H1 (cell line): ENCODE measurements around the gene DBNDD2. TPM values are rescaled to one million over a fixed set of nuclear protein-coding genes. Genes with fewer than 3 reads are reported as not detected.

Experiments
- CTCF ChIA-PET: fragments of 300-600 bp; sonication (Branson Sonifier 250); formaldehyde crosslinking; loops from one replicate; lab custom pipeline; 2021; ENCODE audit not compliant: partially characterized antibody; lab: Charles Lee
- POLR2A ChIA-PET: fragments of 300-600 bp; sonication (Branson Sonifier 250); formaldehyde crosslinking; loops from one replicate; lab custom pipeline; 2021; ENCODE audit warnings: inconsistent platforms; ENCODE audit not compliant: partially characterized antibody; lab: Charles Lee
- DNase-seq, 2 experiments: peaks; one replicate each; pipeline versions ENCODE4 v3.0.0 to v3.0.0-alpha.2; 2010 to 2022; ENCODE audit warnings: low spot score in 2 of 2, low read depth in 1 of 2, mixed read lengths in 1 of 2
- FAIRE-seq: peaks from 2 replicates; lab custom pipeline; 2011; peaks lifted over from hg19 to GRCh38; lab: Jason Lieb, UNC
- H2AFZ ChIP-seq: 2 replicates; pipeline ENCODE4 v1.8.1; 2012; ENCODE audit warnings: low read length, inconsistent platforms
- H2AK5ac ChIP-seq: 2 replicates; pipeline ENCODE4 v1.6.1; 2013; ENCODE audit warnings: low read depth, low read length
- H2BK120ac ChIP-seq: replicated peaks from 2 replicates; pipeline ENCODE3; 2013; ENCODE audit warnings: low read depth, low read length, inconsistent platforms
- H2BK12ac ChIP-seq: 2 replicates; pipeline ENCODE4 v1.6.1; 2013; ENCODE audit warnings: low read depth, low read length
- H2BK15ac ChIP-seq: 2 replicates; pipeline ENCODE4 v1.6.1; 2013; ENCODE audit warnings: low read length
- H2BK20ac ChIP-seq: 2 replicates; pipeline ENCODE4 v1.6.1; 2013; ENCODE audit warnings: low read length
- H2BK5ac ChIP-seq: 2 replicates; pipeline ENCODE4 v1.6.1; 2013; ENCODE audit warnings: low read depth, low read length
- H3K14ac ChIP-seq: 2 replicates; pipeline ENCODE4 v1.6.1; 2013; ENCODE audit warnings: inconsistent platforms; ENCODE audit not compliant: insufficient read length
- H3K18ac ChIP-seq: 2 replicates; pipeline ENCODE4 v1.6.1; 2013; ENCODE audit warnings: low read length; ENCODE audit errors: extremely low read depth
- H3K23ac ChIP-seq: 2 replicates; pipeline ENCODE4 v1.6.1; 2013; ENCODE audit warnings: inconsistent platforms; ENCODE audit not compliant: insufficient read length
- H3K23me2 ChIP-seq: 2 replicates; pipeline ENCODE4 v1.6.1; 2013; ENCODE audit warnings: low read depth, low read length
- H3K27ac ChIP-seq: 2 replicates; pipeline ENCODE4 v1.6.1; 2011; ENCODE audit warnings: low read depth, low read length, inconsistent platforms
- H3K27me3 ChIP-seq, 4 experiments: replicated peaks in 1 of 4; 1 replicate in 1 of 4; 2 replicates in 3 of 4; pipeline versions ENCODE4 v1.6.1 to v1.8.1; 2011 to 2013; ENCODE audit warnings: low read length in 3 of 4, mild to moderate bottlenecking in 3 of 4, inconsistent platforms in 2 of 4, mixed read lengths in 2 of 4, moderate library complexity in 1 of 4; ENCODE audit not compliant: control insufficient read depth in 3 of 4, insufficient read depth in 3 of 4; ENCODE audit errors: extremely low read depth in 1 of 4
- H3K36me3 ChIP-seq, 4 experiments: 2 replicates each; pipeline versions ENCODE4 v1.6.1 to v1.8.1; 2011 to 2013; ENCODE audit warnings: mild to moderate bottlenecking in 4 of 4, low read length in 3 of 4, moderate library complexity in 2 of 4, control low read depth in 1 of 4, inconsistent platforms in 1 of 4; ENCODE audit not compliant: insufficient read depth in 4 of 4, control insufficient read depth in 2 of 4
- H3K4ac ChIP-seq: replicated peaks from 2 replicates; pipeline ENCODE3; 2013; ENCODE audit warnings: low read length, low read depth, mixed read lengths, inconsistent platforms; ENCODE audit not compliant: insufficient read length
- H3K4me1 ChIP-seq, 4 experiments: replicated peaks in 1 of 4; 1 replicate in 1 of 4; 2 replicates in 3 of 4; pipeline versions ENCODE4 v1.6.1 to v1.8.1; 2011 to 2013; ENCODE audit warnings: low read length in 3 of 4, inconsistent platforms in 2 of 4, mixed read lengths in 1 of 4; ENCODE audit not compliant: insufficient read depth in 4 of 4, control insufficient read depth in 3 of 4
- H3K4me2 ChIP-seq, 2 experiments: 2 replicates each; pipeline versions ENCODE4 v1.6.1 to v1.8.1; 2011 to 2013; ENCODE audit warnings: low read depth in 2 of 2, low read length in 2 of 2, control low read depth in 1 of 2, inconsistent platforms in 1 of 2, mild to moderate bottlenecking in 1 of 2; ENCODE audit not compliant: insufficient read depth in 1 of 2
- H3K4me3 ChIP-seq, 4 experiments: fragments of 200-600, 300-600 bp in 1 of 4; sonication (generic), shearing (Covaris generic), sonication (Bioruptor Twin) in 1 of 4; 2 replicates each; pipeline versions ENCODE4 v1.5.1 to v1.8.1; 2011 to 2016; ENCODE audit warnings: low read length in 4 of 4, low read depth in 3 of 4, control low read depth in 2 of 4, inconsistent platforms in 2 of 4, mild to moderate bottlenecking in 2 of 4, mixed read lengths in 1 of 4, moderate library complexity in 1 of 4; ENCODE audit not compliant: insufficient read depth in 2 of 4; ENCODE audit errors: extremely low read depth in 1 of 4
- H3K56ac ChIP-seq: replicated peaks from 2 replicates; pipeline ENCODE3; 2013; ENCODE audit warnings: low read depth, mild to moderate bottlenecking, mixed read lengths, low read length, inconsistent platforms; ENCODE audit not compliant: insufficient read length
- H3K79me1 ChIP-seq: 2 replicates; pipeline ENCODE4 v1.6.1; 2013; ENCODE audit warnings: low read depth, low read length, control low read depth
- H3K79me2 ChIP-seq, 2 experiments: 2 replicates each; pipeline versions ENCODE4 v1.6.1 to v1.8.1; 2012 to 2013; ENCODE audit warnings: low read length in 2 of 2, mild to moderate bottlenecking in 2 of 2, inconsistent platforms in 1 of 2; ENCODE audit not compliant: insufficient read depth in 2 of 2, control insufficient read depth in 1 of 2
- H3K9ac ChIP-seq, 4 experiments: replicated peaks in 1 of 4; 1 replicate in 1 of 4; 2 replicates in 3 of 4; pipeline versions ENCODE4 v1.6.1 to v1.8.1; 2011 to 2013; ENCODE audit warnings: low read depth in 3 of 4, low read length in 3 of 4, control low read depth in 2 of 4, mild to moderate bottlenecking in 2 of 4, moderate library complexity in 2 of 4, inconsistent platforms in 1 of 4; ENCODE audit errors: extremely low read depth in 1 of 4
- H3K9me3 ChIP-seq, 2 experiments: 2 replicates each; pipeline versions ENCODE4 v1.6.1 to v1.8.1; 2012 to 2013; ENCODE audit warnings: mild to moderate bottlenecking in 2 of 2, moderate library complexity in 2 of 2, control low read depth in 1 of 2, inconsistent platforms in 1 of 2, low read depth in 1 of 2, low read length in 1 of 2, mixed read lengths in 1 of 2; ENCODE audit not compliant: insufficient read depth in 2 of 2
- H4K20me1 ChIP-seq, 2 experiments: replicated peaks in 1 of 2; 2 replicates each; pipeline versions ENCODE3 to v1.8.1; 2011 to 2013; ENCODE audit warnings: inconsistent platforms in 2 of 2, low read length in 2 of 2, mild to moderate bottlenecking in 1 of 2; ENCODE audit not compliant: insufficient read depth in 2 of 2, control insufficient read depth in 1 of 2
- H4K5ac ChIP-seq: 2 replicates; pipeline ENCODE4 v1.6.1; 2013; ENCODE audit warnings: low read length, low read depth, mixed read lengths, inconsistent platforms; ENCODE audit not compliant: insufficient read length
- H4K8ac ChIP-seq: 2 replicates; pipeline ENCODE4 v1.8.0; 2013; ENCODE audit warnings: mild to moderate bottlenecking, moderate library complexity, low read length, inconsistent platforms; ENCODE audit not compliant: insufficient read depth; ENCODE audit errors: extremely low read depth
- H4K91ac ChIP-seq: replicated peaks from 2 replicates; pipeline ENCODE3; 2013; ENCODE audit warnings: low read length, mixed read lengths, inconsistent platforms; ENCODE audit not compliant: insufficient read length
- ASH2L ChIP-seq: fragments of 200-600, 300-600 bp; sonication (generic); IDR thresholded peaks from one replicate; pipeline ENCODE4 v1.7.1; 2017; ENCODE audit warnings: low read length
- BCL11A ChIP-seq, 2 experiments: IDR thresholded peaks; one replicate each; pipeline ENCODE4 v1.6.1; 2011; ENCODE audit warnings: low read depth in 2 of 2, low read length in 2 of 2, mild to moderate bottlenecking in 2 of 2
- CEBPB ChIP-seq: IDR thresholded peaks from 2 replicates; pipeline ENCODE4 v1.6.1; 2012; ENCODE audit warnings: low read depth, low read length
- CHD2 ChIP-seq: IDR thresholded peaks from 2 replicates; pipeline ENCODE4 v1.6.1; 2012; ENCODE audit warnings: low read length, improper control_type of control experiment
- E2F6 ChIP-seq: IDR thresholded peaks from 2 replicates; pipeline ENCODE4 v1.6.1; 2012; ENCODE audit warnings: inconsistent platforms
- EZH2 ChIP-seq: fragments of 200-600 bp; sonication (generic); IDR thresholded peaks from 2 replicates; pipeline ENCODE4 v1.7.1; 2012; ENCODE audit warnings: low read depth, mild to moderate bottlenecking, moderate library complexity, low read length, inconsistent platforms; ENCODE audit not compliant: severe bottlenecking
- GTF2F1 ChIP-seq: IDR thresholded peaks from 2 replicates; pipeline ENCODE4 v1.6.1; 2012; ENCODE audit warnings: low read depth, low read length, improper control_type of control experiment, borderline replicate concordance
- JUN ChIP-seq: IDR thresholded peaks from 2 replicates; pipeline ENCODE4 v1.6.1; 2011; ENCODE audit warnings: low read depth, mild to moderate bottlenecking, improper control_type of control experiment, low read length
- MAX ChIP-seq: IDR thresholded peaks from 2 replicates; pipeline ENCODE4 v1.6.1; 2012; ENCODE audit warnings: inconsistent platforms
- POLR2AphosphoS5 ChIP-seq: IDR thresholded peaks from 2 replicates; pipeline ENCODE4 v1.6.1; 2011; ENCODE audit warnings: low read depth, low read length
- SP4 ChIP-seq: IDR thresholded peaks from 2 replicates; pipeline ENCODE4 v1.6.1; 2012; ENCODE audit warnings: low read length, inconsistent platforms
- TAF1 ChIP-seq: IDR thresholded peaks from 2 replicates; pipeline ENCODE4 v1.6.1; 2011; ENCODE audit warnings: mild to moderate bottlenecking, low read depth, low read length
- USF2 ChIP-seq: IDR thresholded peaks from 2 replicates; pipeline ENCODE4 v1.6.1; 2011; ENCODE audit warnings: low read length, improper control_type of control experiment
- WGBS, 2 experiments: shearing (Covaris generic) in 1 of 2; methylation state at CpG; one replicate each; pipeline versions ENCODE4 v1.1.6 to v1.1.7; 2013 to 2015; ENCODE audit warnings: low lambda C conversion rate in 2 of 2, mixed read lengths in 2 of 2, inconsistent platforms in 1 of 2, low coverage in 1 of 2, missing lambda C conversion rate in 1 of 2; ENCODE audit not compliant: insufficient replicate concordance in 2 of 2, insufficient coverage in 1 of 2, insufficient read length in 1 of 2; ENCODE audit errors: extremely low coverage in 1 of 2, missing lambda C conversion rate in 1 of 2; 5-methylcytosine and 5-hydroxymethylcytosine counted together
- polyA plus RNA-seq, 7 experiments: library from polyadenylated mRNA; depleted of rRNA in 3 of 7; stranded (reverse) in 5 of 7; unstranded in 2 of 7; fragments of >200 nt in 5 of 7; fragments of 200-250 nt in 2 of 7; gene quantifications; 1 replicate in 5 of 7; 2 replicates in 1 of 7; 4 replicates in 1 of 7; pipeline versions ENCODE4 v1.2.1 to v1.2.3, GENCODE V29; 2011 to 2013; ENCODE audit warnings: missing spikeins in 2 of 7, mixed read lengths in 2 of 7
- total RNA-seq: library from RNA; stranded (reverse); fragmentation: NEBNext Ultra II Directional; extraction: Animal tissue kit (Norgen Biotek cat#: 25700); gene quantifications from 2 replicates; pipeline ENCODE4 v1.2.1, GENCODE V29; 2021

The DBNDD2 gene
- total and polyA plus RNA-seq, 2 of the 8 experiments (the other 6 are each of a cell fraction or from before 2014, with no cell fraction given): 55.8 to 96.3 TPM

- Histone ChIP-seq H4K91ac (no peak overlapping the region), H3K23ac (no peak overlapping the region), H2BK120ac (no peak overlapping the region), H2BK20ac (no peak overlapping the region), H3K18ac (no peak overlapping the region), H2AK5ac (no peak overlapping the region), H3K27ac (no peak overlapping the region), H3K14ac (no peak overlapping the region), H3K4me3 (no peak overlapping the region), H2BK15ac (no peak overlapping the region), H3K79me2 (peaks cover 0 to 13% of the 10 kb centered on the region in 2 experiments; a peak in 2 of 4 replicates), H3K4me2 (no peak overlapping the region), H4K20me1 (peaks cover 0 to 8% of the 10 kb centered on the region in 2 experiments), H3K79me1 (peaks cover 6% of the 10 kb centered on the region; the same call in 1 of the 2 replicates), H4K5ac (no peak overlapping the region), H2BK12ac (no peak overlapping the region), H3K27me3 (no peaks in the 10 kb centered on the region), H3K9me3 (no peaks in the 10 kb centered on the region), H4K8ac (no peak overlapping the region), H3K56ac (no peak overlapping the region), H2AFZ (no peak overlapping the region), H3K9ac (no peak overlapping the region), H3K23me2 (peaks cover 7% of the 10 kb centered on the region), H3K4me1 (peaks cover 0 to 7% (median 4%) of the 10 kb centered on the region in 4 experiments; a peak in 6 of 7 replicates), H3K36me3 (peaks cover 3 to 12% (median 6%) of the 10 kb centered on the region in 4 experiments; a peak in 6 of 8 replicates), H2BK5ac (no peak overlapping the region), H3K4ac (no peak overlapping the region)
- no peak for FAIRE-seq
- ChIA-PET CTCF (interaction anchor here (0.8 to 11.9 kb wide), 12 partner anchors 11 to 405 kb away, joined by 3 to 186 read pairs (median 4); partner anchors contain the start of gene SDC4), POLR2A (interaction anchor here (1.3 to 13.2 kb wide), 3 partner anchors 8 to 50 kb away, joined by 3 to 113 read pairs (median 3); partner anchors contain the start of genes PIGT and SDC4)
- 55% methylated on average over 1 of the region's 1 CpG; no CpG with 5 or more reads in 1 of the 2 experiments for WGBS, 2 experiments
- DNase-seq: no peak
- TF ChIP-seq SP4 (no peak), MAX (no peak), TAF1 (no peak), BCL11A (IDR thresholded peaks at IDR 0.05; ENCODE audit: low read depth in 2 of 2, low read length in 2 of 2) (no peak), E2F6 (no peak), POLR2AphosphoS5 (no peak), ASH2L (no peak), EZH2 (no peak), GTF2F1 (no peak), CEBPB (no peak), USF2 (no peak), JUN (no peak), CHD2 (no peak)
These were observed 41.9 kb upstream of the DBNDD2 start for GRCh38 chr20:45366192-45366591.
